Glomerular visceral epithelial cell (primary cell): ENCODE measurements around the gene TMUB1.

ENCODE experiments used
- DNase-seq: peaks from one replicate; pipeline ENCODE4 v3.0.0-alpha.2; 2016; ENCODE audit errors: extremely low spot score

TMUB1 gene

GRCh38 chr7:151083071-151083823, at the start of gene TMUB1:
Gene TMUB1 (minus strand): TSS chr7:151083493. CDS start chr7:151082563, 930 bp downstream.
- DNase-seq: peak; percentile 62

- no peak for DNase-seq
Measured at GRCh38 chr7:151132461-151133205, 49.3 kb upstream of the TMUB1 start.

GRCh38 chr7:151131592-151132293, 48.5 kb upstream of the TMUB1 start:
- DNase-seq: no peak

- DNase-seq: no peak
Measured at GRCh38 chr7:151131224-151131591, 47.9 kb upstream of the TMUB1 start.

- DNase-seq: no peak
Measured at GRCh38 chr7:151130741-151131157, 47.5 kb upstream of the TMUB1 start.

GRCh38 chr7:151129960-151130591, 46.8 kb upstream of the TMUB1 start:
- DNase-seq: no peak

GRCh38 chr7:151129117-151129959, 46.0 kb upstream of the TMUB1 start:
- no peak for DNase-seq

GRCh38 chr7:151128716-151129115, 45.4 kb upstream of the TMUB1 start:
- no peak for DNase-seq

- no peak for DNase-seq
Measured at GRCh38 chr7:151128144-151128543, 44.9 kb upstream of the TMUB1 start.

GRCh38 chr7:151126491-151127137, 43.3 kb upstream of the TMUB1 start:
- DNase-seq: no peak

GRCh38 chr7:151125846-151126481, 42.7 kb upstream of the TMUB1 start:
- no peak for DNase-seq

- no peak for DNase-seq
Measured at GRCh38 chr7:151125470-151125845, 42.2 kb upstream of the TMUB1 start.

GRCh38 chr7:151124899-151125399, 41.7 kb upstream of the TMUB1 start:
- no peak for DNase-seq

GRCh38 chr7:151124481-151124880, 41.2 kb upstream of the TMUB1 start:
- no peak for DNase-seq

GRCh38 chr7:151123822-151124464, 40.6 kb upstream of the TMUB1 start:
- peak; percentile 80 for DNase-seq

GRCh38 chr7:151123158-151123821, 40.0 kb upstream of the TMUB1 start:
- DNase-seq: no peak

GRCh38 chr7:151122796-151123157, 39.5 kb upstream of the TMUB1 start:
- no peak for DNase-seq

GRCh38 chr7:151122276-151122675, 39.0 kb upstream of the TMUB1 start:
- DNase-seq: no peak
